NCI-H1105 (cell line): ENCODE data around the gene MDH1.
"Not testable (repeated sequence)": the region's sequence is repeated elsewhere in the genome, so short reads cannot be mapped to it uniquely, and the experiment has no call there.

Source experiments
- DNase-seq: peaks from one replicate; lab custom pipeline; 2025; lab: John Stamatoyannopoulos, UW

MDH1 gene

GRCh38 chr2:63589148-63589958, 590 bp downstream of the MDH1 start:
- DNase-seq = no peak

DNA sequence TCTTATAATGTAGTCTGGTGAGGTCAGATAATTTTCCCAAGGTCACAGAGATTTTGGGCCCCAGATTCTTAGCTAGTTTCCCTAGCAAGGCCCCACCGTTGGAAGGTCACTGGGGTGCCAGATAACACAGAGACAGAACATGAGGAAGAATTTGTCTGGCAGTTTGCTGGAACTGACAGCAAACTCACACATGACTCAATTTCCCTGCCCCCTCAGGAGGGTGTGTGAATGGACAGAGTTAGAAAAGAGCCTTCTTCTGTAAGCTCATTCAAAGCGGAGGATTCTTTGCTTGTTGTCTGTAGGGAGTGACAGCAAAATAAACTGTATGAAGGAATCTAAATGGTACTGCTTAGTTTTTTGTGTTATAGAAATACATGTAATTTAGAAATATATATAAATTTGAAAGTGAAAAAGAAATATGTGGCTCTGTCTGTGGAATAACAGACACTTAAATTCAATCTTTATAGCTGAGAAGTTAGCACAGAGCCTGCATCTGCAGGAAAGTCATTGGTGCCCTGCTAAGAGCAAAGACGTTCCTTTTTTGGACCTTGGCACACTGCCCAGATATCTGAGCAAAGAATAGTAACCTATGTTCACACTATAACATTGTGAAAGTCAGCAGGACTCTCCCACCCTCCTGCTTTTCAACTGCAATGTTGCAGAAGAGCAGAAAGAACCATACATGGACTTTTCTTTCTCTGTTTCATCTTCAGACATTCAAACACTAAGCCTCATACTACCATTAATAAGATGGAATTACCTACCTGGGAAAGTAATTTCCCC, 2.1 kb downstream of the MDH1 start:
- DNase-seq = no peak

DNA sequence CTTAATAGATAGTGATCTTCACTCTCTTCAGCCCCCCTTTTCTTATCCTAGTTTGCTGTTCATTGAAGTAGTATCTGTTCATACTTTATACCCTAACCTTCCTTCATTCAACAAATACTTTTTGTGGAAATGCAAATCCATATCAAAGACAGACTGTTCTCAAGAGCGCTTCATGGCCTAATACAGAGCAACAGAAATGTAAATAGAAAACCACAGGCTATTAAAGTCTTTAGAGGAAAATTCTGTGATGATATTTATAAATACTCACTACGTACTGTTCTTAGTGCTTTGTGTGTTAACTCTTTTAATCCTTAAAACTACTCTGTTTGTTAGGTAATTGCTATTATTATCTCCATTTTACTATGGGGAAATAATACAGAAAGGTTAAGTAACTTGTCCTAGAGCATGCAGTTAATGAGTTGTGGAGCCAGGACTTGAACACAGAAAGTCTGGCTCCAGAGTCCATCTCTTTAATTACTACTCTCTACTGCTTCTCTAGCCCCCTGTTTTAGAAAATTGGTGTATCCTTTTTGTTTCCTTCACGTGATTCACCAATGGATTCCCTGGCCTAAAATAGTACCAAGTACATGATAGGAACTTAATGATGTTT, 2.9 kb downstream of the MDH1 start:
- no peak for DNase-seq

GRCh38 chr2:63594660-63595059, 5.9 kb downstream of the MDH1 start:
- DNase-seq = no peak

DNA sequence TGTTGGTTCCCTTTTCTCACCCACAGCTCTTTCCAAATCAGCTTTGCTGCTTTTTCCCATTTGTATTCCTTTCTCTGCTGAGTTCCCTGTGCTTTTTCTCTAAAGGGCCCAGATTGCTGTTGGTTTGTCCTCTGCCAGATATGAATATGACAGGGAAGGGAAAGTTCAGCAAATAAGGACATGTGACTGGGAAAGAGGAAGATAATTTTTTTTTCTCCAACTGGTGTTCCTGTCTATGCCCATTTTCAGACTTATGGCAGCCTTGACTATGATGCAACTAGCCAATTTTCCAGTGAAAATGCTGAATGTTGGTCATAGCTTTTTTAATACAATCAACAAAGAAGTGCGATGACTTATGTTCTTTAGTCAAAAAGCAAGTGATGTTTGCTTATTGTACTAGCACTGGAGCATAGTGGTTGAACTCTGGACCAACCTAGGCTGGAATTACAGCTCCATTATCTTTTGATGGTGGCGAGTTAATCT, 7.7 kb downstream of the MDH1 start:
- no peak for DNase-seq

GRCh38 chr2:63598981-63599380, 10.2 kb downstream of the MDH1 start:
- no peak for DNase-seq

- DNase-seq = no peak
Observed at GRCh38 chr2:63600881-63601460, 12.2 kb downstream of the MDH1 start.

GRCh38 chr2:63604666-63605065, 15.9 kb downstream of the MDH1 start:
- DNase-seq = no peak

DNA sequence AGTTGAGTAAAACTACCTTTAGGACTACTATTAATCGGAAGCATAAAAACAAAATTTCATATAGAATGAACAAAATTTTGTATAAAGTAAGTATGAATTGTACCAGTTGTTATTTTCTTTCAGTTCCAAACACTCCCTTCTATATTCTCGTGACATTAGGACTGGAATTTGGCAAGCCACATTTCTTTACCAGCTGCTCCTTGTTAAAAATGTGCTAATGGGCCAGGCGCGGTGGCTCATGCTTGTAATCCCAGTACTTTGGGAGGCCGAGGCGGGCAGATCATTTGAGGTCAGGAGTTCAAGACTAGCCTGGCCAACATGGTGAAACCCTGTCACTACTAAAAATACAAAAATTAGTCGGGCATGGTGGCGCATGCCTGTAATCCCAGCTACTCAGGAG, 20.1 kb downstream of the MDH1 start:
- not testable (repeated sequence) for DNase-seq

DNA sequence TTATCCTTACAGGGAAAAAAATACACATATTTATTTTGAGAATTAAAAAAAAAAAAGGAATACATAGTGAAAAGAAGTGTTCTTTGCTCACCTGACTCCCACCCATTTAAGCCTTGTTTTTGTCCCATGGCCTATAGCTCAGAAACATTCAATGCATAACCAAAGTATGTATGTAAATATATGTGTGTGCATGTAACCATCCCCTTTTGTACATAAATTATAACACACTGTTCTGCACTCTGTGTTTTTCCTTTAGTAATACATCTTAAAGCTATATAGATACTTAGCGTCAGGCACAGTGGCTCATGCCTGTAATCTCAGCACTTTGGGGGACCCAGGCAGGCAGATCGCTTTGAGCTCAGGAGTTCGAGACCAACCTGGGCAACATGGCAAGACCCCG, 21.8 kb downstream of the MDH1 start:
- DNase-seq = no peak

- DNase-seq = no peak
Observed at GRCh38 chr2:63613391-63613901, 24.7 kb downstream of the MDH1 start.

DNA sequence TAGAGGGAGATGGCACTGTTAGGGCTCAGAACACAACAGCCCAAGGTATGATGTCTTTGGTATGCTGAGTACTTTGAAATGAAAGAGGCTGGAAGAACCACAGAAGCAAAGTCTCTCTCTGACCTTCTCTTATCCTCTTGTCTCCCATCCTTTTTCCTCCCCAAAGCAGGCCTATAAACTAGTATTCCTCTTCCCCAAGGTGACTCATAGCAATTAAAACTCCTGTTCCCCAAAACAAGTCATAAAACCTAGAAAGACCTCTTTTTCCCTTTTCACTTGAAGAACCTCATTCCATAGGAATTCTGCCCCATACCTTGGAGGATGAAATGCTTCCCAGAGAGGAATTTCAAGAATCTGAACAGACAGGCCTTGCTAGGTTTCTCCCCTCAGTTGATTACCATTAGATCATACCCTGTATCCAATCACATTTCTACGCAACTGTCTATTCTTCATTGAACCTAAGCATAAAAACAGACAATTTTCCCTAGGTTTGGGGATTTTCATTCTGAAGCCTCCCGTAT, 25.7 kb downstream of the MDH1 start:
- DNase-seq = no peak

- no peak for DNase-seq
Observed at GRCh38 chr2:63614983-63615945, 26.5 kb downstream of the MDH1 start.

GRCh38 chr2:63617366-63617765, 28.6 kb downstream of the MDH1 start:
- DNase-seq = no peak

DNA sequence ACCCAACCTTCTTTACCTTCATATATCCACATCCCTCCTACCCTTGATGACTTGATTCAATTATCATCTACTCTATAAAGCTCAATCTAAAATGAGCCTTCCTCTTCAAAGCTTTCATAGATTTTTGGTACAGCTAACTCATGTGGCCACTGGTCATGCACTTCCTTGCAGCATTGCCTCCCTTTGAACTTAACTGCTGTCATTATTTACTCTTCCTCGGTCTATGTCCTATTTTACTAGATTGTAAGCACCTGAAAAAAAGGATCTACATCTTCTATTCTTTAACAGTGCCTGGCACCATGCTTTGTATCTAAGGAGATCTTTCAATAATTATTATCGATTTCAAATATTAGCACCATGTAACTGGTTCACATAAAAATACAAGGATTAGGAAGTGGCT, 30.6 kb downstream of the MDH1 start:
- DNase-seq = no peak

- no peak for DNase-seq
Observed at GRCh38 chr2:63622751-63623150, 34.0 kb downstream of the MDH1 start.

GRCh38 chr2:63623763-63624162, 35.0 kb downstream of the MDH1 start:
- DNase-seq = not testable (repeated sequence)

DNA sequence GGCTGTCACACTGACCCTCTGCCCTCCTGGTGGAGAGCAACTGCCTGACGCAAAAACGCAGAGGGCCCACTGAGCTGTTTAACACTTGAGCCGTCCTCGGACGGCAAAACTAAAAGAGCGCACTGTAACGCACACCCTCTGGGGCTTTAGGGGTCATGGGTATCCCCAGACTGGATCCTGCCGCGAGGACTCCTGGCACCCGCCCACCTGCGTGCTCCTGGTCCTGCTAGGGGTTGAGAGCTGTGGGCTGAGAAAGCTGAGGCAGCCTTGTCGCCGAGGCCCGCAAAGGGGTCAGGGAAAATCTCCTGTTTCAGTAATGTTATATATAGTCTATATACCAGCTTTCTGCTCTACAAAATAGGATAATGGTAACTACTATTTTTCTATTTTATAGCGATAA, 39.1 kb downstream of the MDH1 start:
- no peak for DNase-seq

DNA sequence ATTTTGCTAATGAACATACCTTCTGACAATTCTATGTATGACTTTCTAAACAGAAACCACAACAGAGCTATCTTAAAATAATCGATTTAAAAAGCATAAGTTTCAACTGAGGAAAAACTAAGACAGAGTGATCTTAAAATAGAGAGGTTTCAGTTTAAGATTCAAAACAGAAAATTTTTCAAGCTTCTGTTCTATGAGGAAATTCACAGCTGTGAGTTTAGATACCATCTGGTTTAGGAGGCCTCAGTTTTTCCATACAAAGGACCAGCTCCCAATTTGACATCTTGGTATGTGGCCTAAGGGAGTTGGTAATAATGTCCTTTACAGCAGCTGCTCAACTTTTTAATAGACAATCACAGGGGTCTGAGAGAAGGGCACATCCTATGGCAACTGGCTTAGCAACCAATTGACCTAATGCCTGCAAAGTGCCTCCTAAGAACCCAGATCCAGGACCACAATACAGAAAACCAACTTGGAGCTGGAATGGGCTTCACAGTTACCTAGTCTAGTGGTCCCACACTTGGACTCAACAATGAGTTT, 39.7 kb downstream of the MDH1 start:
- no peak for DNase-seq

DNA sequence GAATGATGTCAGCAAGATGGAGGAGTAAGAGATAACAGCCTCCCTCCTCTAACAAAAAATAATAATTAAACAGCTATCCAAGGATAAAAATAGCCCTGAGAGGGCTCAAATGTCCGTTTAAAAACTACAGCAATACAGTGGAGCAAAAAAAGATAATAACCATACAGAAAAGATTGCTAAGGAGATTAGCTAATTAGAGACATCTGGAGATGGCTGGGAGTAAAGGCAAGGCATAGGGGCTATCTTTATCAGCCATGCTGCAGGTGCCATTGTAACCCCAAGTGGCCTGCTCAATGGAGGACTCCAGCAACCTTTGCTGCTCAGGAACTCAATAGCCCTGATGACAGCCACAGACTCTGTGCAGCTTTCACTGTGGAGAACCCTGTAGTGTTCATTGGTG, 42.7 kb downstream of the MDH1 start:
- DNase-seq = no peak

DNA sequence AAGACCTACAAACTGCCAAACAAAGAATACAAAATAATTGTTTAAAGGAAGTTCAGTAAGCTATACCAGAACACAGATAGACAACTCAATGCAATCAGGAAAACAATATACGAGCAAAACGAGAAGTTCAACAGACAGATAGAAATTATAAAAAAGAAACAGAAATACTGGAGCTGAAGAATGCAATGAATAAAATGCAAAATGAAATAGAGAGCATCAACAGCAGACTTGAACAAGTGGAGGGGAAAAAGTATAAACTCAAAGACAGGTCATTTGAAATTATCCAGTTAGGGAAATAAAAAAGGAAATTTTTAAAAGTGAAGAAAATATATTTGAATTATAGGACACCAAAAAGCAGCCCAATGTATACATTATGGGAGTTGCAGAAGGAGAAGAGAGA, 43.6 kb downstream of the MDH1 start:
- no peak for DNase-seq
